HG02884 (cell line): ENCODE results near the gene TMTC4.
"Not testable (repeated sequence)": the region's sequence is repeated elsewhere in the genome, so short reads cannot be mapped to it uniquely, and the experiment has no call there.

Experiments used
- ATAC-seq: cut with Tn5 transposase; IDR thresholded peaks from one replicate; pipeline ENCODE4 v1.9.1; 2021; ENCODE audit warnings: mild to moderate bottlenecking, moderate library complexity; ENCODE audit not compliant: unreplicated experiment

Gene TMTC4, protein sequence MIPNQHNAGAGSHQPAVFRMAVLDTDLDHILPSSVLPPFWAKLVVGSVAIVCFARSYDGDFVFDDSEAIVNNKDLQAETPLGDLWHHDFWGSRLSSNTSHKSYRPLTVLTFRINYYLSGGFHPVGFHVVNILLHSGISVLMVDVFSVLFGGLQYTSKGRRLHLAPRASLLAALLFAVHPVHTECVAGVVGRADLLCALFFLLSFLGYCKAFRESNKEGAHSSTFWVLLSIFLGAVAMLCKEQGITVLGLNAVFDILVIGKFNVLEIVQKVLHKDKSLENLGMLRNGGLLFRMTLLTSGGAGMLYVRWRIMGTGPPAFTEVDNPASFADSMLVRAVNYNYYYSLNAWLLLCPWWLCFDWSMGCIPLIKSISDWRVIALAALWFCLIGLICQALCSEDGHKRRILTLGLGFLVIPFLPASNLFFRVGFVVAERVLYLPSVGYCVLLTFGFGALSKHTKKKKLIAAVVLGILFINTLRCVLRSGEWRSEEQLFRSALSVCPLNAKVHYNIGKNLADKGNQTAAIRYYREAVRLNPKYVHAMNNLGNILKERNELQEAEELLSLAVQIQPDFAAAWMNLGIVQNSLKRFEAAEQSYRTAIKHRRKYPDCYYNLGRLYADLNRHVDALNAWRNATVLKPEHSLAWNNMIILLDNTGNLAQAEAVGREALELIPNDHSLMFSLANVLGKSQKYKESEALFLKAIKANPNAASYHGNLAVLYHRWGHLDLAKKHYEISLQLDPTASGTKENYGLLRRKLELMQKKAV

DNA sequence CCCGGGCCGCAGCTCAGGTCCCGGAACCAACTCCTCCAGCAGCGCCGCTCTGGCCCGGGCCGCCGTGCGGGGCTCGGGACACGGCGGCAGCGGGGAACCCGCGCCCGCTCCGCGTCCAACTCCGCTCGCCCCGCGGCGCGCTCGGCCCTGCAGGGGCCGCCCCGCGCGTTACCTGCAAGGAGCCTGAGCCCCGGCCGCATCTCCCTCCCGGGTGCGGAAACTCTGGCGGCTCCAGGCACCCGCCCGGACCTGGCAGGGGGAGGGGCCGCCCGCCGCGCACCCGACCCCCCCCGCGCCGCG lies at the start of gene TMTC4:
TMTC4 (minus strand) TSS at position 224 of the 300 bp plus-strand sequence. CDS start 4,433 bp downstream, outside the sequence.
- ATAC-seq = peak; percentile 31

DNA sequence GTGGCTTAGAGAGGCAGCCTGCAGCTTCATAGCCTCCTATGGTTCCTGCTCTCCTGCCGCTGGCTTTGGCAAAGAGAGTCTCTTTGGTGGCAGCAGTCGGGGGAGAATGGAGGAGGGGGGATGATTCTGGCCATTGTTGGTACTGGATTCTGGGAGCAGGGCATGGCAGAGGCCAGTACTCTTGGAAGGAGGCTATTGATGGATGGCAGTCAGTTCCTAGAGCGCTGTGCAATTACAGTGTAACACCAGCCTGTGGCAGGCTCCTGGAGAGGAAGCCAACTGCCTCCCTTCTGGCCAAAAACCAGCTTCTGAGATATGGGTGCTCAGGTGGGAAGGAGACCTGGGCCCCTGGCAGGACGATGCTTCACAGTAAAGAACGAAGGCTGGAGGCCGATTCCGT lies 47.9 kb upstream of the TMTC4 start:
- ATAC-seq = no peak

DNA sequence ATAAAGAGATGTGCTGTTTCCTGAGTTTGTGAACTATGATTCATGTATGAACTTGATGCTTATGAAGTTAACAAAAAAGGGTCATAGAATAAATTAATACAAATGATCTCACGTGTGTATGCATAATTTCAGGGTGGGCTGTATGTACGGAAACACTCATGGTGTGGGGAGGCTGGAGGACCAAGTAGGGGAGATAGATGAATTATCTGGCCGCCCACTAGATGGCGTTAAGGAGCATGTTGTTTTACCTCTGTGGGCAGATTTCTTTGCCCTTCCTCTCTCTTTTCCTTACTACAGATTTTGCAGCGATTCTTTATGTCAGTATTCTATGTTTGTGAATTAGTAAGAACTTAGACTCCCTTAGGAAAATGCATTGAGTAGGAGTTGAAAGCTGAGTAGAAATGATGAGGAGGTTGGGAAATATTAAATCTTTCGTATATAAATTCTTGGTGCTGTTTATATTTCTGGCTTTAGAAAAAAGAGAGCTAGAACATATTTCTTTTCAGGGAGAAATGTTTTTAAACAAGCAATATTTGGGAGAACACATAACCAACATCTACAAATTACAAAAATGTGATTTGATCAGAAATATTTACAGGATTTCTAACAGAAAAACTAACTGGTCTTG lies 47.4 kb upstream of the TMTC4 start:
- peak; percentile 84 for ATAC-seq

DNA sequence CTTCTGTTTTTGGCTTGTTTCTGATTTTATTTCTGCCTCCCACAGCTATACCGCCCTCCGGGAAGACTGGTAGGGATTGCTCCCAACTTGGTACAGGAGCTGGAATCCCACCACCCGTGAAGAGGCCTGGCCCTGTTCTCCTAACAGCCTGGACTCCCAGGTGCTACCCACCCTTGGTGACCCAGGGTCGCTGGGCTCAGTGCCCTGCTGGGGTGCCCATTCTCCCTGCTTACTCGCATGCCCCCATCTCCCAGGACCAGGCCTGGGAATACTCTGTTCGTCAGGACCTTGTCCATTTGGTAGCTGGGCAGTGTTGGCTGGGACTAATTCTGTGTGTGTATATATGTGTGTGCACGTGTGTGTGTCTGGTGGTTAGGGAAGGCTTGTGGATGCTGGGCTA lies 41.0 kb upstream of the TMTC4 start:
- no peak for ATAC-seq

DNA sequence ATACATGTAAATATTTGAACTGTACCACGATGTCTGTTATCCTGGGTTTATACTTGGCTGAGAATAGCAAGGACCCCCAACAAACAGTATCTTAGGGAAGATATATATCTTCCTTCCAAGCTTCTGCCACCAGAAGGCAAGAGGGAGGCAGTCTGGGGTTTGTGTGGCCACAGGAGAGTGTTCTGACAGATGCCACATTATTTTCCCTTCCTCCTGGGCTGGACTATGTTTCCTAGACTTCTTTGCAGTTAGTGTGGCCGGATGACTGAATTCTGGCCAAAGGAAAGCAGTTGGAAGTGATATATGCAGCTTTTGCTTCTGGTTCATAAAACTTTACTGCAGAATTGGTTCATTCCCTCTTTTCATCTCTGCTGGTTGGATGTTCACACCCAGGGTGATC lies 39.9 kb upstream of the TMTC4 start:
- ATAC-seq = no peak

DNA sequence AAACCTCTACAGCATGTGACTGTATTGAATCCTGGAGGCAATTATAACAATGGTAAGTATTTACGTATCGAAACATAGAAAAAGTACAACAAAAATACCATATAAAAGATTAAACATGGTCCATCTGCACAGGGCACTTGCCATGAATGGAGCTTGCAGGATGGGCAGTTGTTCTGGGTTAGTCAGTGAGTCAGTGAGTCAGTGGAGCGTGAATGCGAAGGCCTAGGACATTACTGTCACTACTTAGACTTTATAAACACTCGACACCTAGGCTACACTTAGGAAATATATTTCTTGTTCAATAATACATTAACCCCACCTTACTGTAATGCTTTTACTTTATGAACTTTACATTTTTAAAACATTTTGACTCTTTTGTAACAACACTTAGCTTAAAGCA lies 35.6 kb upstream of the TMTC4 start:
- ATAC-seq = no peak

DNA sequence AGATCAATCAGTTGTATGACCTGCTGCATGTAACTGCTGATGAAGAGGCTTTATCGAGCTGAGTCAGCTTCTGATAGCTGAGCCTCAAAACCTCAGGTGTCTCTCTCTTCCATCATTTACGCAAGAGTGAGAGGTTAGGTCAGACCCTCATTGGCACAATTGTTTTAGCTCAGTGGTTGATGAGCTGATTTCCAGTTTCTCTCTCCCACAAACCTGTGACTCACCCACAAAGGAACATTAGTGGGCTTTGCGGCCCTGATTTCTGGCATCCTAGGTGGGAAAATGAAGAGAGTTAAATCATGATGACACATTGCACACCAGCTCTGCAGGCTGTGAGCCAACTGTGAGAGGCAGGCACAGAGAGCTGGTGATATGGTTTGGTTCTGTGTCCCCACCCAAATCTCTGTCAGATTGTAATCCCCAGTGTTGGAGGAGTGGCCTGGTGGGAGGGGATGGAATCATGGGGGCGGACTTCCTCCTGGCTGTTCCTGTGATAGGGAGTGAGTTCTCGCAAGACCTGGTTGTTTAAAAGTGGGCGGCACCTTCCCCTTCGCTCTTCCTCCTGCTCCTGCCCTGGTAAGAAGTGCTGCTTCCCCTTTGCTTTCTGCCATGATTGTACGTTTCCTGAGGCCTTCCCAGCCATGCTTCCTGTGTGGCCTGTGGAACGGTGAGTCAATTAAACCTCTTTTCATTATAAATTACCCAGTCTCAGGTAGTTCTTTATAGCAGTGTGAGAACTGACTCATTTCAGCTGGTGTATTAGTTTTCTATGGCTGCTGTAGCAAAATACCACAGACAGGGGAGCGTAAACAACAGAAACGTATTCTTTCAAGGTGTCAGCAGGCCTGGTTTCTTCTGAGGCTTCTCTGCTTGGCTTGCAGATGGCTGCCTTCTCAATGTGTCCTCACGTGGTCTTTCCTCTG lies 33.5 kb upstream of the TMTC4 start:
- ATAC-seq = no peak

DNA sequence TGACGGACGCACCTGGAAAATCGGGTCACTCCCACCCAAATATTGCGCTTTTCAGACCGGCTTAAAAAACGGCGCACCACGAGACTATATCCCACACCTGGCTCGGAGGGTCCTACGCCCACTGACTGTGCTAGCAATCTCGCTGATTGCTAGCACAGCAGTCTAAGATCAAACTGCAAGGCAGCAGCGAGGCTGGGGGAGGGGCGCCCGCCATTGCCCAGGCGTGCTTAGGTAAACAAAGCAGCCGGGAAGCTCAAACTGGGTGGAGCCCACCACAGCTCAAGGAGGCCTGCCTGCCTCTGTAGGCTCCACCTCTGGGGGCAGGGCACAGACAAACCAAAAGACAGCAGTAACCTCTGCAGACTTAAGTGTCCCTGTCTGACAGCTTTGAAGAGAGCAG lies 23.7 kb upstream of the TMTC4 start:
- ATAC-seq = not testable (repeated sequence)

DNA sequence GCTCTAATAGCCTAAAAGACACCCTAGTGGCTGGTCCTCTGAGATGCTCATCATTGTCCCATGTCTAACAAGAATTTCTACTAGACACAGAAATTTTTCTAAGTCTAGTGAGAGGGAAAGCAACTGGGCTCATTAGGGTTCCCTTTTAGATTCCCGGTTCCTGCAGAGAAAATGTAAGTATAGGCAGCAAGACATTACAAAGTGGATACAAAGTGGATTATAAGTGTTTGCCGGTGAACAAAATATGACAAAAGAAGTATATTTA lies 20.8 kb upstream of the TMTC4 start:
- no peak for ATAC-seq

DNA sequence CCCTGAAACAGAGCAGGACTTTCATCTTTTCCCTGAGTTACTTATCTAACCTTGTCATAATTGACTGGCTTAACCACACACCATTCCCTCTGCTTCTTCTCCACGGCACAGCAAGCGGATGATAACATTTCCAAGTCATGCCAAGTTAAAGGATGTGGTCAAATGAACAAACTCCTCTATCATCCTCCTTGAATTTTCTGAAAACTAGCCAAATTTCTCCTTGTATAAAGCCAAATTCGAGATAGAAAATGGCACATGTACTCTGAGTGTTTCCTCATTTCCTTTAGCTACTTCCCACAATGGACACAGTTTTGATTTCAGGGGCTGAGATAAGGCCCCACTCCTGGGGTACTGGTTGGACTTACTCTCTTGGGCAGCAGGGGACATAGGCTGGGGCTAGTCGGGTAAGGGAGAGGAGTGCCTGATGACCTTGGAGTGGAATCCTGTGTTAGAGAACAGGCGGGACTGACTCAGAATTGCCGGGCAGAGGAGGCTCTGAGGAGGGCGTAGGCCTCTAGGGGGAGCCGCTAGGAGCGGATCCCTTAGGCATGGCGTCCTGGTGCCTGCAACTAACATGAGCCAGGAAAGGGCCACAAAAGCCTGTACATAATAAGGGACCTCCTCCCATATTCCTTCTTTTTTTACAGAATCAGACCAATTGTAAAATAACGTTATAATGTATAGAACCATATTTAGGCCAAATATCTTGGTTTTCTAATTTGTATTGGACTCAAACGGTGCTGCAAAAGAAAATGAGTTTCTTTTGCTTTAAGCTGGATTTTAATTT lies 20.3 kb upstream of the TMTC4 start:
- ATAC-seq = no peak

DNA sequence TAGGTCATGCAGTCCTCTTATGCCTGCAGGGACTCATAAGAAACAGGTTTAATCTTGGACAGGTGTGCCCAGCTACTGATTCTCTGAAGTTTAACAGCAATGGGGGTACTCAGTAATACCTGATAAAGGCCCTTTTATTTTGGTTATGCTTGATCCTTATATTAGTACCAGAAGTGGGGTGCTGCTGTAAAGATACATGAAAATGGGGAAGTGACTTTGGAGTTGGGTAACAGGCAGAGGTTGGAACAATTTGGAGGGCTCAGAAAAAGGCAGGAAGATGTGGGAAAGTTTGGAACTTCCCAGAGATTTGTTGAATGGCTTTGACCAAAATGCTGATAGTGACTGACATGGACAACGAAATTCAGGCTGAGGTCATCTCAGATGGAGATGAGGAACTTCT lies 14.6 kb upstream of the TMTC4 start:
- no peak for ATAC-seq

DNA sequence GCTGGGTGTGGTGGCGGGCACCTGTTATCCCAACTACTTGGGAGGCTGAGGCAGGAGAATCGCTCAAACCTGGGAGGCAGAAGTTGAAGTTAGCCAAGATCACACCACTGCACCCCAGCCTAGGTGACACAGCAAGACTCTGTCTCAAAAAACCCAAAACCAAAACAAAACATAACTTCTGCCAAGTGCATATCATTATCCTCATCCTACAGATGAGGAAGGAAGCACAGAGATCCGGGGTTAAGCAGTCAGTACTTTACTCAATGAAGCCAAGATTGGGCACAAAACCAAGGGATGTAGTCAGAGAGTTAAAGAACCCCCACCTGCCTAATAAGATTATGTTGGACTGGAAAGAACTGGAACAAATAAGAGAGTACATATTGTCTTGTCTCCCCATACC lies 5.5 kb upstream of the TMTC4 start:
- ATAC-seq = no peak

DNA sequence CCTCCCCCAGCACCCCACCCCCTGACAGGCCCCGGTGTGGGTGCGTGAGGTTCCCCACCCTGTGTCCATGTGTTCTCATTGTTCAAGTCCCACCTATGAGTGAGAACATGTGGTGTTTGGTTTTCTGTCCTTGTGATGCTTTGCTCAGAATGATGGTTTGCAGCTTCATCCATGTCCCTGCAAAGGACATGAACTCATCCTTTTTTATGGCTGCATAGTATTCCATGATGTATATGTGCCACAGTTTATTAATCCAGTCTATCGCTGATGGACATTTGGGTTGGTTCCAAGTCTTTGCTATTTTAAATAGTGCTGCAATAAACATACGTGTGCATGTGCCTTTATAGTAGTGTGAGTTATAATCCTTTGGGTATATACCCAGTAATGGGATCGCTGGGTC lies 2.5 kb upstream of the TMTC4 start:
- not testable (repeated sequence) for ATAC-seq

DNA sequence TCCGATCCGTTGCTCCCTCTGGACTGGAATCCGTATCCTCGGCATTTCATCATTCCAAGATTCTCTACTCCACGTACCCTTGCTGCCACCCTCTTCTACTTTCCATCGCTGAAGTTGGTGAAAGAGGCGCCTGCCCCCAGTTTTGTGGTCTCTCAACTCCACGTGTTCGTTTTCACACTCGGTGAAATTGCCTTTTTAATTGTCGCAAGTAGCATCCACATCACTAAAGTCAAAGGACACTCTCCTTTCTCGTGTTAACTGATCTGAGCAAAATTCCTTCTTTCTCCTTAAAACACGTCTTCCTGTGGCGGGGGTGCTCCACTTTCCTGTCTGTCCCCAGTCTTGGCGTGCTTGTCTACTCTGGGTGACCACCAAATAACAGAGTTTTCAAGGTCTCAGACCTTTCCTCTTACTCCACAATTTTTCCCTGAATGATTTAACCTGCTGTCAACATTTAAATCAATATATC lies 1.1 kb upstream of the TMTC4 start:
- no peak for ATAC-seq

DNA sequence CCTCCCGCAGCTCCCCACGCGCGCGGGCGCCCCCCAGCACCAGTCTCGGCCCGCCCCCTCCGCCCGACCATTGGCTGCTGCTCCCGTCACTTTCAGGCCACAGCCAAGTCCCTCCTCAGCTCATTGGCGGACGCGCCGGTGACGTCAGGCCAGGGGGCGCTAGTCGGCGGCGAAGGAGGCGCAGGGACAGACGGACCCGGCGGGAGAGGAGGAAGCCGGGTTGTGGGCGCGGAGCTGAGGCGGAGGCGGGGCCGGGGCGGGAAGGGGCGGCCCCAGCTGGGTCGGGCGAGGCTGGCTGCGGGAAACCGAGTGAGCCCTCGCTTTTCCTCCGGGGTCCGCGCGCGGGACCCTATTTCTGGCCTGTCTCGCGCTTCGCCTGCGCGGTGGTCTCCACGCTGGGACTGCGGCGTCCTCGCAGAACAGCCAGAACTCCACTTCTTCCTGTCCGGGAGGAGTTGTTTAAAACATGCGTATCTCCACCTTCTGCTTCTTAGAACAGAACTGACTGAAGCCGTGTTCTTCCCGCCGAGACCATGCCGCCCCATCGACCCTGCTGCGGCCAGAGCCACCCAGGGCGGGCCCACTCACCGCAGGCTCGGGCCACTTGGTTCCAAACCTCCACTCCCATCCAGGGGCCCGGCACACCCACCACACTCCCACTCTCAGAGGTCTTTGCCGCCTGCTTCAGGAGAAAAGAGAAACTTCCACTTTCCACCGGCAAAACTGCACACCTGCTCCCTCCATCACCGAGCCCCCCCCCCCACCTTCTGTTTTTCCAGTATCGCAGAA lies 471 bp upstream of the TMTC4 start:
- peak; percentile 89 for ATAC-seq

DNA sequence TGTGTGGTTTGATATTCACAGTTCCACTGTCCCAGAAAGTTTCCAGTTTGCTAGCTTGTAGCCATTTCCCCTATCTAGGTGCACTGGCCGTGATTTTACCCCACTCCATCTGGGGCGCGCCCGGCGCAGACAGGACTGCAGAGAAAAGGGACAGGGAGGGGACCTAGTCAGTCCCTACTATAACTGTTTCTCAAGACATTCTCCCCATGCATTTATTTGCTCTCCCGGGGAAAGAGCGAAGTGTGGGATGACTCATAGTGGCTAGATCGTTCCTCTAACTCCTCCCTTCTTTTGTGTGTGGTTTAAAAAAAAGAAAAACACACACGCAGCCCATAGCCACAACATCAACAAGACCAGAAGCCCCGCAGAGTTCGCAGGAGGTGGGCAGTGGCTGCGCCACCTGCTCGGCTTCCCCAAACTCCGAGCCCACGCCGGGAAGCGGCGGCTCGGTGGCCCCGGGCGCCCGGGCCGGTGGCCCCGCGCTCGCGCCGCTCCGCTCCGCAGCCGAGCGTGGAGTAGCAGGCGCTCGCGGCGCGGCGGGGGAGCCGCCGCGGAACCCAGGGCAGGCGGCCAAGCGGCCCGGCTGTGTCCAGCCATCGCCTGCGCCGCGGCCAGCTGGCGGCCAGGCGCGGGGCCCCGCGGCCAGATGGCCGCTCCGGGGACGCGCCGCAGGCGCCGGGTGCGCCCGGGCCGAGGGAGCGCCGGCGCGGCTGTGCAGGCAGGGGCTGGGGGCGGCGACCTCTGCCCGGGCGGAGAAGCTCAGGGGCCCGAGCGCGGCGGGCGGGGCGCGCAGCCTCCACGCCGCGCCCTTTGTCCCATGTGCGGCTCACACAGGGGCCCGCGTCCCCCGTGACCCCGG lies 653 bp downstream of the TMTC4 start:
- ATAC-seq = peak; percentile 29

DNA sequence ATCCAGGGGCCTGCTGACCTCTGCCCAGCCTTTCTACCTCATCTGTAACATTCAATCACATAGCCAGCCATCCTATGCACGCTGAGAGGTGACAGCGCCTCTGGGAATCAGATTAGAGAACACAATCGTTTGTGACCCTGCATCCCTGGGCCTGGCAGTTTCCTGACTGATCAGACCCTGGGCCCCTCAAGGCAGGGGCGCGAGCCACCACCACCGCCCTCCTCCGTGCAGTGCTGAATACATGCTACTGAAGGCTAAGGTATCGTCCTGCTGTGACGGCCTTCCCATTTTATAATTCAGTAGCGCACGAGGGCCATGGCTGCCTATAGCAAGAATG lies 1.3 kb downstream of the TMTC4 start:
- ATAC-seq = no peak

DNA sequence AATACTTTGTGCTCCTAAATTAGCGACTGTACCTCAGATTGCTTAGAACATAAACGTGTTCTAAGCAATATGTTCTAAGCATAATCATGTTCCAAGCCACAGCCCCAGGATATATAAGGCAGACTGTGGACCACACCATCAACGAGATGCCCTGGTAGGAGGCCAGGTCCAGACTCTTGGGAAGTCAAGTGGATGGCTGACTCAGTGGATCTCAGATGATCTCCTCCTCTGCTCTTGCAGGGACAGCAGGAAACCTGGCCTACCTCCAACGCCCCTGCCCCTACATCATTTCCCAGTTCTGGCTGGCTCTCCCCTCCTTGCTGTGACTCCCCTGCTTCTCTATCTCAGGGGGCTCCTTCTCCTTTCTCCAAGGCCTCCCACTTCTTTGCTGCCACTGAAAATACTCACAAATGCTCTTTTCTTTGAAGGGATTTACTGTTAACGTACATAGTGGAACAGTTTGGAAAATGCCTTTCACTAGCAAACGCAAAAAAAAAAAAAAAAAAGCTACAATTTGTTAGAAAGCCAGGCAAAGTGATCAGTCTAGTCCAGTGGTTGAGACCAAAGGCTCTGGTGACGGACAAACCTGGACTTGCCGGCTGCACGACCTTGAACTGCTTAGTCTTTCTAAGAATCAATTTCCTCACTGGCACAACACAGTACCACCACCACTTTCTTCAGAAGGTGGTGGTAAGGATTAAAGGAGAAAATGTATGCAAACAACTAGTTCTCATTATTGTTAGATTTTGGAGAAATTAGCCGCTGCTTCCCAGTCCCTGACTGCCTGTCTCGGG lies 3.0 kb downstream of the TMTC4 start:
- ATAC-seq = no peak
